ENCODE results near the gene BRD4.

BRD4 gene

GRCh38 chr19:15196360-15197005, 135.9 kb downstream of the BRD4 start:
- DNase-seq (ENCODE audit: low read depth in 1 of 2, low spot score in 1 of 2) = no peak

- no peak for DNase-seq (ENCODE audit: low read depth in 1 of 2, low spot score in 1 of 2)
Measured at GRCh38 chr19:15195371-15196334, 136.7 kb downstream of the BRD4 start.

DNA sequence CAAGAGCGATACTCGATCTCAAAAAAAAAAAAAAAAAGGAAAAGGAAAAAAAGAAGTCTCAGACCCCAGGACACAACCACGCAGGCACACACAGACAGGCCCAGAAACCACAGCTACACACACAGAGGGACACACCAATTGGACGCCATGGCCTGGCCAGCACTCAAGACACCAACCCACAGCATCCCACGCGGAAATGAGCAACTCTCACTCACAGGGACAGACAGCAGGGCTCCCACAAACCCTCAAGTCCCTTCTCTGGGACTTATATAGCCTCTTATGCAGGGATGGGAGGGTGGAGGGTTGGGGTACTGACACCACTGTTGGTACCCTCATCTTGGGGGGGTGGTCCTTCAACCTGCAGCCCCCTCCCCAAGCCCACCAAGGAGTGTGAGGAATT, 137.4 kb downstream of the BRD4 start:
- no peak for DNase-seq (ENCODE audit: low read depth in 1 of 2, low spot score in 1 of 2)

DNA sequence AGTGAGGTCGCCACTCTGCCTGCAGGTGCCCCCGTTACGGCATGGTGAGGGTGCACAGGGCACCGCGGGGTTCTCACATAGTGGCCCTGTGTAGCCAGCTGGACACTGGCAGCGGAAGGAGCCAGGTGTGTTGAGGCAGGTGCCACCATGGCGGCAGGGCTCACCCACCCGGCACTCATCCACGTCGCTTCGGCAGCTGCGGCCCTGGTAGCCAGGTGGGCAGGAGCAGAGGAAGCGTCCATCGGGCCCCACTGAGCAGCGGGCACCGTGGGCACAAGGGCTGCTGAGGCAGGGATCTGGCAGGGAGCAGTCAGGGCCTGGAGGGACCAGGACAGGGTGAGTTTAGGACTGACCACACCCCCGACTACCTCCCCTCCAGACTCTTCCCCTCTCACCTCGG, 140.4 kb downstream of the BRD4 start:
- no peak for DNase-seq (ENCODE audit: low read depth in 1 of 2, low spot score in 1 of 2)

DNA sequence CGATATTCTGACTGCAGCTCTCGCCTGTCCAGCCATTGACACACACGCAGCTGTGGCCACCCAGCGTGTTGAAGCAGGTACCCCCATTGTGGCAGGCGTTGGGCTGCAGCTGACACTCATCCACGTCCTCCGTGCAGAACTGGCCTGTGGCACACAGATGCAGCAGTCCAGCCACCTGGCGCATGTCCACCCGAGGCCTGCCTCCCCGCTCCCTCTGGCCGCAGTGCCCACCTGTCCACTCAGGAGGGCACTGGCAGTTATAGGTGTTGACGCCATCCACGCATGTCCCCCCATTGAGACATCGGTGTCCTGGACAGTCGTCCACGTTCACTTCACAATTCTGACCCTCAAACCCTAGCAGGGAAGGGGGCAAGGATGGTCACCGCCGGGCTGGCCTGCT, 140.8 kb downstream of the BRD4 start:
- DNase-seq (ENCODE audit: low read depth in 1 of 2, low spot score in 1 of 2) = no peak

DNA sequence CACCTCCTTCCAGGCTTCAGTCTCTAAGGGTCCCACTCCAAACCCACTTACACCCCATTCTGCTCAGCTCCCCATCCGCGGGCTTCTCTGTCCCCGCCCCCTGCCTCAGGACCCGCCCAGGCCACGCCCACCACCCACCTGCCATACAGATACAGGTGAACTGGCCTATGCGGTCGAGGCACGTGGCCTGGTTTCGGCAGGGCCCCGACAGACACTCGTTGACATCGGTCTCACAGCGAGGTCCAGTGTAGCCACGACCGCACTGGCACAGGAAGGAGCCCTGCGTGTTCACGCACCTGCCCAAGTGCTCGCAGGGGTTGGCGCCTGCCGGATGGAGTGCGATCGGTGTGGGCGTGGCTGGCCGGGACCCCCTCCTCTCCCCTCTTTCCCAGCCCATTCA, 143.5 kb downstream of the BRD4 start:
- no peak for DNase-seq (ENCODE audit: low read depth in 1 of 2, low spot score in 1 of 2)

DNA sequence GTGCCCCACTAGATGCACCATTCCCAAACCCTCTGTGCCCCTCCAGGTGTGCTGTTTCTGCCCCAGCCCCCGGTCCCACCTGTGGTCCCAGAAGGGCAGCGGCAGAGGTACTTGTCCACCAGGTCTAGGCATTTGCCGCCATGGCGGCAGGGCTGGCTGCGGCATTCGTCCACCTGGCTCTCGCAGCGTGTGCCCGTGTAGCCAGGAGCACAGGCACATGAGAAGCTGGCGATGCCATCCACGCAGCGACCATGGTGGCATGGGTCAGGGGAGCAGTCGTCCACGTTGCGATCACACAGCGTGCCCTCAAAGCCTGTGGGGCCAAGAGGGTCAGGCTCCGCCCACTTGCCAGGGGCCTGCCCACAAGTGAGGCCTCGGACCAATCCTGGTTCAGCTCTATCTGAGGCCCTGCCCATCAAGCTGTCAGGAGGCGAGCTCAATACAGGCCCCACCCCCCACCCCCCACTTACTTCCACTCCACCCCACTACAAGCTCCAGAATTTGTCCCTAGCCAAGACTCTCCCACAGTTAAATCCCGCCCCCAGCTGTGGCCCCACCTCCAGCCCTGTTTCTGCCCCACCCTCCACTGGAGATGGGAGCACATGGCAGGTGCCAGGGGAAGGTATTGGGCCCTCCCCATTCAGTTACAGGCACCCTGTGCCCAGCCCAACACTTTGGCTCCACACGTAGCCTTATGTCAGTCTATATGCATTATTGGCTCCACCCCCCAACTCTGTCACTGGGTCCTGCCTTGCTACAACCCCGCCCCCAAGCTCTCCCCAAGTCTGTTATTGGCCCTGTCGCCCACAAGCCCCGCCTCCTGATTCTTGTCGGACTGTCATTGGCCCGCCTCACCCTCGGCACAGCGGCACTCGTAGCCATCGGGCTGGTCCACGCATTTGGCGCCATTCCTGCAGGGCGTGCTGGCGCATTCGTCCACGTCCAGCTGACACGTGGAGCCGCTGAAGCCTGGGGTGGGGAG, 145.0 kb downstream of the BRD4 start:
- DNase-seq (ENCODE audit: low read depth in 1 of 2, low spot score in 1 of 2) = no peak
